Measurements from ENCODE around the gene RASGRP2.

- TF ChIP-seq CTCF (IDR thresholded peaks at IDR 0.05) = no peak
- no peak for TF ChIP-seq POLR2A (IDR thresholded peaks at IDR 0.05)
- TF ChIP-seq POLR2AphosphoS5 (IDR thresholded peaks at IDR 0.05) = no peak
- no peak for TF ChIP-seq EP300 (IDR thresholded peaks at IDR 0.05)
Observed at GRCh38 chr11:64681171-64681570, 62.8 kb downstream of the RASGRP2 start.
